Measurements from ENCODE around the gene SERGEF.

Gene SERGEF

DNA sequence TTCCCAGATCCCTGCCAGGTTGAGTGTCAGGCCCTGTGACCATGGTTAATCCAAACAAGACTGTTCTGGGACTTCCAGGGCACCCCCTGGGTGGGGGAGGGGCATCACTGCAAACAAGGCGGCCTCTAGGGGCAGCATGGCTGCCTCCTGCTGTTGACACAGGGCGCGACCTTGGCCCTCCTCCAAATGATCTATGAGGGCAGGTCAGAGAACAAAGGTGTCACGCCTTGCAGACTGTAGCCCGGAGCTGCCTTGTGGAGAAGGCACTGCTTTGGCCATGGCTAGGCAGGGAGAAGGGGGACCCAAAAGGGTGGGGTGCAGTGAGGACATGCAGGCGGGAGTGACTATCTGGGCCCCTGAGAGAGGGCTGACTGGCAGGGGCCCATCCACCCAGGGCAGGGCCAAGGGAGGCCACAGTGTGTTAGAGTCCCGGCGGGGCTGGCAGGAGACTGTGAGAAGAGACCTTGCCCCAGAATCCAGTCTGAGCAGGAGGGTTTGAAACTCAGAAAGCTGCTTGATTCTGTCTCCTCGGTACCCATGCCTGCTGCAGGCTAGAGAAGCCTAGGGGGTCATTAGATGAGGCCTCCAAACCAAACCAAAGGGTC is 242.7 kb downstream of the SERGEF start:
- DNase-seq (ENCODE audit: low read depth): no peak

DNA sequence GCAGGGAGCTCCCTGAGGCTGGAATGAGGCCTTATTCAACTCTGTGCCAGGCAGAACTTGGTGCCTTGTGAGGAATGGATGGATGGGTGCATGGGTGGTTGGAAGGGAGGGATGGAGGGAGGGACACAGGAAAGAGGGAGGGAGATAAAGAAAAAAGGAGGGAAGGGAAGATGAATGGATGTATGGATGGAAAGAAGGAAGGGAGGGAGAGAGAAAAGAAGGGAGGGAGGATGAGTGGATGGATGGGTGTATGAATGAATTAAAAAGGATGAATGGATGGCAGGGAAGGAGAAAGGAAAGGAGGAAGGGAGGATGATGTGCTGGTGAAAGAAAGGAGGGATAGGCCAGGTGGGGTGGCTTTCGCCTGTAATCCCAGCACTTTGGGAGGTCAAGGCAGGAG is 243.6 kb downstream of the SERGEF start:
- DNase-seq (ENCODE audit: low read depth): no peak

DNA sequence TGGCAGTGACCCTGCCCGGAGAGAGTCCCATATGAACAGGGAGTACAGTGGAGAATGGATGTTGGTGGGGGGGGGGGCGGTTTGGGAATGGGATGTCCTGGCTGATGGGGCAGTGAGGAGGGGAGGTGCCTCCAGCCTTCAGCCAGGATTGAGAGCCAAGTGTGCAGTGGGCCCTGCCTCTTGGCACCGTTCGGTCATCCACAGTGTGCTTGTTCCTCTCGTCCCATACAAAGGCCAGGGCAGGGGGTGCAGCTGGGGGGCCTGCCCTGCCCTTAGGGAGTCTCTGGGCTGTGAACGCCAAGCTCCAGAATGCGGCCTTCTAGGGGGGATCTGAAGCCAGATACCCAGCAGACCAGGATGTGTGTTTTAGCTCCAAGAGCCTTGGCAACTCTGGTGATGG is 244.3 kb downstream of the SERGEF start:
- no peak for DNase-seq (ENCODE audit: low read depth)

DNA sequence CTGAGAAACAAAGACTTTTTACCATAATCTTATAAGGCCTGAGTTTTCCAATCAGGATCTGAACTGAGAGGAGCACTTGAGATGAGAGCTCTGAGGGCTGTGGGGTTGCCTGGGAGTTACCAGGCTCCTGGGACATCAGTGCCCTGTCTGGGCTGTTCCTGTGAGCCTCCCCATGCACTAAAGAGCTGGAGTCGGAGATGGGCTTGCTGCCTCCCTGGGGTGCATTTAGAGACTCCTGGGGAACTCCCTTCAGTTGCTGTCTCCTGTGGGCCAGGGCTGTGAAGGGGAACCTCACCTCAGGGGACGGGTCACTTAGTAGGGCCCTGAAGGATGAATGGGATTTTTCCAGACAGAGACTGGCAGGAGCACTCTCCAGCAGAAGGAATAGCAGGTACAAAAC is 244.9 kb downstream of the SERGEF start:
- no peak for DNase-seq (ENCODE audit: low read depth)

DNA sequence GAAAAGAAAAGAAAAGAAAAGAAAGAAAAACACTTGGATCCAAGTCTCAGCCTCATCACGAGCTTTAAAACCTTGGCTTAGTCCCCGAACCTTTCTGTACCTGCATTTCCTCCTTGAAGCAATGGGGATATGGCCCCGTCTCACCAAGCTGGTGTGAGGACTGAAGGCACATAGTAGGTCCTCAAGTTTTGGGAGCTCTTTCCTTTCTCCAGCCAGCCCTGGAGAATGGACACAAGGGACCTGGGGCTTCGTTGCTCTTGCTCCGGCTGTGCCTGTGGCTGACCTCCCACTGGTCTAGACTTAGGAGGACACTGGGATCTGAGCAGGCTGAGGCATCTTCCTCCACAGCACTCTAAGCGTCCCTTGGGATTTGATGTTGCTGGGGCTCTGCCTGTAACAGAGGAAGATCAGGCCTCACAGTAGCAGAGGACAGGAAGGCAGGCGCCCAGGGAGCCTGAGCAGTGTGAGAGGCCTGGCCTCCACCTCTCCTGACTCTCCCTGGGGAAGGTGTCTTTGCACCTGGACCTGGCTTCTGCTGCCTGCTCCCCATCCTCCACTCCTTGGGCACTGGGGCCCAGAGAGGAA is 245.5 kb downstream of the SERGEF start:
- DNase-seq (ENCODE audit: low read depth): no peak

DNA sequence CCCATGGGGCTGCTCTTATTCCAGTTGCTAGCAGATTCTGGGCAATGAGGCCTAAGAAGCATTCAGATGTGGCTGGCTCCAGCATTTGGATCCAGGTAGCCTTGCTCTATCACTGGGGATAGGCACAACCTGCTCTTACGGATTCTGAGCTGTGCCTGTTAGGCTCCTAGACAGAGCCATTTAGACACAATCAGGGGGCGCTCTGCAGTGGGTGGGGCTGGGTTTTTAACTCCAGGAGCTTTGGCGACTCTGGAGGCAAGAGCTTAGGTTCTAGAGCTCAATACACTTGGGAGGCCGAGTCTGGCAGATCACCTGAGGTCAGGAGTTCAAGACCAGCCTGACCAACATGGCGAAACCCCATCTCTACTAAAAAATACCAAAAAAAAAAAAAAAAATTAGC is 246.3 kb downstream of the SERGEF start:
- DNase-seq (ENCODE audit: low read depth): no peak

DNA sequence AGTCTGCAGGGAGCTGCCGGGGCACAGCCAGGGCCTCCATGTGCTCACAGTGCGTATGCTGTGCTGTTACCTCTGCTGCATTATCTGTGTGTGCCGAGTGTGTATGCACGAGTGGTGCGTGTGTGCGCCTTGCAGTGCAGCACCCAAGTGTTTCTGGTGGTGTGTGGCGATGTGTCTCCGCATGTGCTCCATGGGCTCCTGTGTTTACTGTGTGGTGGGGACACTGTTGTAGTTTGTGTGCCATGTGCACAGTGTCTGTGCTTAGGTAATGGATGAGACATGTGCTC is 246.8 kb downstream of the SERGEF start:
- DNase-seq (ENCODE audit: low read depth): no peak

DNA sequence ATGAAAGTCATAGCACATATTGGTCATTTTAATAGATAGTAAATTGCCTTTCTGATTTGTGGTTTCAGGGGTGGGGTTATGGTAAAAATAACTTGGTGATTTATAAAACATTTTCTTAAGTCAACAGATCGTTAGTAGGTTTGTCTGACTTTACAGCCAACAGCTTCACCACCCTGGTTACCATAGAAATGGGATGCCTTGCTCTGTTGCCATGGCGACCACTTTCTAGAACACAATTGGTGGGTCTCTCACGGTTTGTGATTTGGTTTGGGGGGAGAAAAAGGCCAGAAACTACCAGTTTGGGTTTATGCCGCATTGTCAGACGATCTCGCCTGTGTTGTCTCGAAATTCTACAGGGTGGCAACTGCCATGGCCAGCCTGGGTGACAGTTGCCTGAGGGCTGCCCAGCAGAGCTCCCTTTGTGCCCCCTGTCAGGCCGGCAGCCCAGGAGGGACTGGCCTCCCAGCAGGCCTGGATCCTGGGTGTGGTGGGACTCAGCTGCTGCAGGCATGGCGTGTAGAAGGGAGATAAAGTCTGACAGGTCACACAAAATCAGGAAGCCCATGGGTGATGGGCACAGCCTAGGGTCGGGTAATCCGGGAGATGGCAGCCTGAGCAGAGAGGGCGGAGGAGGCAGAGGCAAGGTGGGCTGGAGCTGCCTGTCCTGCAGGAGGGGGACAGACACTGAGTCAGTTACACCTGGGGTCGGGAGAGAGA is 247.3 kb downstream of the SERGEF start:
- DNase-seq (ENCODE audit: low read depth): no peak

DNA sequence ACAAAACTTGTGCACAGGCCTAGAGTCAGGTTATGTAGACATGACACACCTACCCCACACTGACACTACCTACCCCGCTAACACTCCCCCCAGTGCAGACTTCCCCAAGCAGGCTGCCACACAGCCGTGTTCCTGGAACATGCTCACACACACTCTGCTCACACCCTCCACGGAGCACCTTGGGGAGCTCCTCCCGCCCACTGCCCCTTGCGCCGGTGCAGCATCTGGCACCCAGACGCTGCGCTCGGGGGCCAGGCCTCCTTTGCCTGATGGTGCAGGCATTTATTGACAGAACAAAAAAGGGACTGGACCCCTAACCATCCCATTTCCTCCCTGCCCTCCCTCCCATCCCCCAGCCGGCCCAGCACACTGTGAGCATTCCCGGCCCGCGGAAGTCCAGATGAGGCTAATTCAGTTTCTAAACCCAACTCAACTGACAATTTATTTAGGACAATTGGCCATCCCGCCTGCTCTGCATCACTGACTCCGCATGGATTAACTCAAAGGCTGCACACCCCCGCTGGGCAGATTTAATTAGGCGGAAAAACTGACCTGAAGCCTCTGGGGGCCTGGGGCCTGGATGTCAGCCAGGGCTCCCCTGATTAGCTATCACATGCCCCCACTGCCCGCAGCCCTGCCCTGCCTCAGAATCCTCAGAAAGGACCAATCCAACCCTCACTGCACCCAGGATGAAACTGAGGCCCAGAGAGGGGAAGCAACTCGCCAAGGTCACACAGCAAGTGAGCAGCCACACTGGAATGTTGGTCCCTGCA is 248.2 kb downstream of the SERGEF start:
- no peak for DNase-seq (ENCODE audit: low read depth)

DNA sequence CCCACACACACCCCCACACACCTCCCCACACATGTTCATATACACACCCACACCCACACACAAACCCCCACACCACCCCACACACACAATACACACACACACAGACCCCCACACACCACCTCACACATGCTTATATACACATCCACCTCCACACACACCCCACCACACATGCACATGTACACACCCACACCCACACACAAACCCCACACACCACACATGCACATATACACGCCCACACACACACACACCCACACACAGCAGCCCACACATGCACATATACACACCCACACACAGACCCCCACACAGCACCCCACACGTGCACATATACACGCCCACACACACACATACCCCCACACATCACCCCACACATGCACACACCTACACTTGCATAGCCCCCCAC is 249.1 kb downstream of the SERGEF start:
- DNase-seq (ENCODE audit: low read depth): no peak

DNA sequence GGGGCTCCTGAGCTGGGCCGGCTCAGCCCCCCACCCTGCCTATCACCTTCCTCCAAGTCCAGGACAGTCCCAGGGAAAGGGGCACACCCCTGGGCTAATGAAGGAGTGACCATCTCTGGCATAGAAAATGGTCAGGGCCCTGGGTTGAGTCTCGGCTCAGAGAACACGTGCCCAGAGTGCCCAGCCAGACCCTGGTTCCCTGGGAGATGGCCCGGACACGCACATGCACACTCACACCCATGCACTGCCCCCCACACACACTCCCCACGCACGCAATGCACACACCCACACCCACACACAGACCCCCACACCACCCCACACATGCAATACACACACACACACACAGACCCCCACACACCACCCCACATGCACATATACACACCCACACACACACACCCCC is 249.6 kb downstream of the SERGEF start:
- DNase-seq (ENCODE audit: low read depth): no peak

DNA sequence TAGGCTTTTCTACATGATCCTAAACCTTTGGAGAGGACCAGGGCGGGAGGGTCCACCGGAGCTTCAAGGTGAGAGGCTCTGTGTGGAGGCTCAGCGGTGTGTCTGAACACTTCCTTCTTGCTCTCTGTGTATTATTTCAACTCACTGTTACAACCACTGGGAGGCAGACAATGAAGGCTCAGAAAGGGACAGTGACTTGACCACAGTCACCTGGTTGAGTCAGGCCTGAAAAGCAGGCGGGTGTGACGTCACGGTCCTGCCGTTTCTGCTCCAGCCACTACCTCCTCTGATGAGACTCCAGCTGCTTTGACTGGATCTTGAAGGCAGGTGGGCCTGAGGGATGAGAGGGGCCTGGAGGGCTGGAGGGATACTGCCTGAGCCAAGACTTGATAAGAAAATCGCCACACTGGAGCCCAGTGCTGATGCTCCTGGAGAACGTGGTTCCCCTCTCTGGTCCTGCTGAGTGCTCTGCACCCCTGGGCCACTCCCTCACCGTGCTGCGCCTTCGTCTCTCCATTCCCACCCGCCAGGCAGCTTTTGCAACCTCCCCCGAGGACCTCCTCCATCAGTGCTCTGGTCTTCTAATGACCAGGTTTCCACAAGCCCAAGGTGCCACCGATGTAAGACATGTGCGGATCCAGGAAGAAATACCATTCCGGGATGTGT is 250.4 kb downstream of the SERGEF start:
- DNase-seq (ENCODE audit: low read depth): no peak

DNA sequence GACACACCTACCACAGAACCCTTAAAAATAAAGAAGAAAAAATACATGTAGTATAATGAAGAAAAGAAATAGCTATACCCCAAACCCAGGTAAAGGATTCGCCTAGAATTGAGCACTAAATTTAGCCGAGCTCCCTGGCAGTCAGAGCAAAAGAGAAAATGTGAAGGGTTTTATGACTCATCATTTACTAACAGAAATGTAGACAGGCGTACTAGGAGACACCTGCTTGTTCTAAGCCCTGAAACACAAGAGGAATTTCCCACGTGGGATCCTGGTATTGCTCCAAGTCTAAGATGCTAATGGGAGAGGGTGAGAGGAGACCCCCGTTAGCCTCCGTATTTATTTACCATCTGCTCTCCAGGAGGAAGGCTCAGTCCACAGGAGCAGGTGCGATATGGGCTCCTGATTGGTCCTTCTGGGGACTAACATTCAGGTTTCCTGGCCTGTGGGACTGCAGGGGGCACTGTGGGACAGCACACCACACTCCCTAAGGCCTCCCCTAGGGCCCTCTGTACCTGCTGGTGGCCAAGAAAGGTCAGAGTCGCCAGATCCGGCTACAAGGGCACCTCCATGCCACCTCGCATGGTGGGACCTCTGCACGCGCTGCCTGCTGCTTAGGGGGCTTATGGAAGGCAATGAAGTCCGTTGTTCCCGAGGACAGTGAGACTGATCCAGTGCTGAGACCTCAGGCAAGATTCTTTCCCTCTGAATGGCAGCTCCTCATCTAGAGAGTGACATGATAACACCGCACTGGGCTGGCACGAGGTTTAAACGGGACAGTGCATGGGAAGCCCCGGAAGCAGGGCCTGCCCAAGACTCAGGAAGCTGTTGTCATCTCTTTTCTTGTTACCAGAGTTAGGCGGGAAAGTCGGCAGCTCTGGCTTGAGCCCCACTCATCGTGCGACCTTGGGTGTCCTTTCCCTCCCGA is 252.5 kb downstream of the SERGEF start:
- DNase-seq (ENCODE audit: low read depth): no peak

DNA sequence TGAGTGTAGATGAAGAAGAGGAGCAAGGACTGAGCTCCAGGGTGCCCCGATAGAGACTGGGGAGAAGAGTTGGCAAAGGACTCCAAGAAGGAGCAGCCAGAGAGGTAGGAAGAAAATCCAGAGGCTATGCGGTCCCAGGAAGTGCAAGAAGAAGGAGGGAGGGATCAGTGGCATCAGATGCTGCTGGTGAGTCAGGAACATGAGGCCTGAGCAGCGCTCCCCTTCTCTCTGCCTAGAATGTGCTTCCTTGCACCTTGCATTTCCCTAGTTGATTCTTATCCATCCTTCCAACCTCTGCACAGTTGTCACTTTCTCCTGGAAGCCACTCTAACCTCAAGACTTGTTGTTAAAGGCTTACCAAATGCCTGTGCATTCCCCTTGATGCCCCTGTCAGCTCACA is 257.0 kb downstream of the SERGEF start:
- no peak for DNase-seq (ENCODE audit: low read depth)

DNA sequence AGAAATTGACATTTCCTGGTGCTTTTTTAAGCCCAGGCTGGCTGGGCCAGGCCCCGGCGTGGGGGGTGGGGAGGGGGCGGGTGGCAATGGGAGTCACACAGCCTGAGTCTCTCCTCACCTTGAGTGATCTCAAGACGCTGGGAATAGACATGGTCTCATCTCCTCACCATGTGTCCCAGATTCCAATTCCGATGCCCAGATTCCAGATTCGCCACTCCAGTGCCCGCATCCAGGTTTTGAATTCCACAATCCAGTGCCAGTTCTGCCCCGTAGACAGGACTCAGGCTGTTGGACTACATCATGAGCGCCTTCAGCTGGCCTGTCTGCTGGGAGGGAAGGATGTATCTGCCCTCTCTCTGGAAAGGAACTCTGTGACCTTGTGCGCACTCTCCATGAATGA is 259.2 kb downstream of the SERGEF start:
- no peak for DNase-seq (ENCODE audit: low read depth)

DNA sequence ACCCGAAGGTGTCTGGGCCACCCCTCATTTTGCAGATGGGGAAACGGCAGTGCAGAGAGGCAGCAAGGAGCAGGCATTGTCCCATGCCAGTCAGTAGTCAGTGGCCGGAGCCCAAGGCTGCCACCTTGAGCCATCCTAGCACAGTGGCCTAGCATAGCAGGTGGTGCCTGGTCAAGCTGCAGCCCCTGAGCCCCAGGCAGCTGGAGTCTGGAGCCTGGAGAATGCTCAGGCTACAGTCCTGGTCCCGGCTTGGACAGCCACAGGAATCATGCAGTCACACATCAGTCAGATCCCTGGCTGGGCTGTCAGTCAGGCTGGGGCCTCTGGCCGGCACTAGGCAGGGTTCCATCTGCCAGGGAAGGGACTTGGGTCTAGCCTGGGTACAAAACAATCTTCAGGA is 259.7 kb downstream of the SERGEF start:
- DNase-seq (ENCODE audit: low read depth): no peak

DNA sequence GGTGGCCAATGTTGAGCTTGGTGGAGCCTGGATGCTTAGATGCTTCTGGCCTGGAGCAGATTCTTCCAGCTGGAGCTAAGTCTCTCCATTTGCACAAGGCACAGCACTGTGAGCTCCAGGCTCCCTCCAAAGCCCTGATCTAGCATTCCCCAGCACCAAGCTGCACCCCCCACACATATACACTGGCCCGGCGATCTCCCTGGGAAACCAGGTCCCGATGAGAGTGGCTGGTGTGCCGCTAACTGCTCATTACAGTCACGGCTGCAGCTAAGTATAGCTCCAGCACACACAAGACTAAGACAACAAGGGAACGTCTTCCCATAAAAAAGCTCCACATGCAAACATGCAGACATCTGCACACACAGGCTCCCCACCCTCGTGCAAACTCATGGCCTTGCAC is 260.7 kb downstream of the SERGEF start:
- no peak for DNase-seq (ENCODE audit: low read depth)

DNA sequence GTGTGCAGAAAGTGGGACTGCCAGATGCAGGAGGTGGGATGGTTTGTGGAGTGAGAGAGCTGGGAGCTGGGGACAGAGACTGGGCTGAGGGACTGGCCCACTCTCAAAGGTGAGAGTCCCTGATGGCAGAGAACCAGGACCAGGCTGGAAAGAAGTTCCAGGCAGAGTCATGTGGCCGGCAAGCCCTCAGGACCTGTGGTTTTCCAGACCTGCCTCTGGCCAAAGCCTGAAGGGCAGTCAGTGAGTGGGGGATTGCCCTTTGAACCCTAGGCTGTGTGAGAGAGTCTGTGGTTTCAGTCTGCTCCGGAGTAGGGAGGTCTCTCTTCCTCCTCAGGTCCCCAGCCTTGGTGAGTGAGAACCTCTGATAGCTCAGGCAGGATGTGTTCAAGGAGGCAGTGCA is 261.3 kb downstream of the SERGEF start:
- no peak for DNase-seq (ENCODE audit: low read depth)

DNA sequence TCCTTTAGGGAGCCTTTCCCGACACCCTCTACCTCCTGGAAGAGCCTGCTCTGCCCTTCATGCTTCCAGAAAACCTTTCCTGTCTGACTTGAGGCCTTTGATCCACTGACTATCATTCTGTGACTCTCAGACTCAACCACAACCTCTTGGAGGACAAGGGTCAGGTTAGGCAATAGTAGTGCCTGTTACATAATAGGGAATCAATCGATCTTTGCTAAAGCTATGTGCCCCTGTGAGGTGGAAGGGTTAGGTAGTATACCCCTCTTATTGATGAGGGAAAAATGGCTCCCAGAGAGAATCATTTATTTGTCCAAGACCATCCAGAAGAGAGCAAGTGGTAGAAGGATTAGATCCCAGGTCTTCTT is 262.1 kb downstream of the SERGEF start:
- no peak for DNase-seq (ENCODE audit: low read depth)

DNA sequence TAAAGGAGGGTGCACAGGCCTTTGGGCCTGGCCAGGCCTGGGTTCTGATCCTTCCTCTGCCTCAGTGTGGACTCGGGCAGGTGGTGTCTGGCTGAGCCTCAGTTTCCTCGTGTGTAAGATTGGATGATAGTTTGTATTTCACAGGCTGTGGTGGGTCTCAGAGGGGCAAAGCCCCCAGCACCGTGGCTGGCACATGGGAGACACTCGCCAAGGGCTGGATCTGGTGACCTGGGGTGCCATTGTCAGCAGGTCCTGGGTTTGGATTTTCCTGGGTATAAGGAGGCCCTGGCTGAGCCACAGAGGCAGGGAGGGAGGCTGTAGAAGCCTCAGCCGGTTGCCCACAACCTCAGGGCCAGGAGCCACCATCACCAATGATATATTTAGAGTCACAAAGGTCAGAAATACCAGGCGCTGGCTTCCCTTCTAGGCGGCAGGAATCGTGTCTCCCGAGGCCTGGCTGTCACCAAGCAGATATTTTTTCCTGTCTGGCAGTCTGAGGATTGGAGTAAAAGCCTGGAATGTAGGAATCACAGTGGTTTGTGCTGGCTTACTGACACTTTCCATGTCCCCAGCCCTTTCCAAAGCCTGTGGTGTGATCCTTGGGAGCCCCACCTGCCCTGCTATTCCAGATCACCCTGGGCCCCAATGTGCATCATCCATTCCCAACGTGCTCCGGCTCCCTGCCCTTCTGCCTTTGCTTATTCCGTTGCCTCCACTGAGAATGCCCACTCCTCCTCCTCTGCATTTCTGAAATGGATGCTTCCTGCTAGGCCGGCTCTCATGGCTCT is 262.6 kb downstream of the SERGEF start:
- DNase-seq (ENCODE audit: low read depth): no peak
